Measurements from ENCODE around the gene EZR. TPM values are rescaled to one million over a fixed set of nuclear protein-coding genes. Genes with fewer than 3 reads are reported as not detected.

EZR gene
- total and polyA plus RNA-seq, 10 of the 15 experiments (the other 5 are each of a cell fraction or from before 2014, with no cell fraction given): 79.1 to 282 (median 161) TPM

DNA sequence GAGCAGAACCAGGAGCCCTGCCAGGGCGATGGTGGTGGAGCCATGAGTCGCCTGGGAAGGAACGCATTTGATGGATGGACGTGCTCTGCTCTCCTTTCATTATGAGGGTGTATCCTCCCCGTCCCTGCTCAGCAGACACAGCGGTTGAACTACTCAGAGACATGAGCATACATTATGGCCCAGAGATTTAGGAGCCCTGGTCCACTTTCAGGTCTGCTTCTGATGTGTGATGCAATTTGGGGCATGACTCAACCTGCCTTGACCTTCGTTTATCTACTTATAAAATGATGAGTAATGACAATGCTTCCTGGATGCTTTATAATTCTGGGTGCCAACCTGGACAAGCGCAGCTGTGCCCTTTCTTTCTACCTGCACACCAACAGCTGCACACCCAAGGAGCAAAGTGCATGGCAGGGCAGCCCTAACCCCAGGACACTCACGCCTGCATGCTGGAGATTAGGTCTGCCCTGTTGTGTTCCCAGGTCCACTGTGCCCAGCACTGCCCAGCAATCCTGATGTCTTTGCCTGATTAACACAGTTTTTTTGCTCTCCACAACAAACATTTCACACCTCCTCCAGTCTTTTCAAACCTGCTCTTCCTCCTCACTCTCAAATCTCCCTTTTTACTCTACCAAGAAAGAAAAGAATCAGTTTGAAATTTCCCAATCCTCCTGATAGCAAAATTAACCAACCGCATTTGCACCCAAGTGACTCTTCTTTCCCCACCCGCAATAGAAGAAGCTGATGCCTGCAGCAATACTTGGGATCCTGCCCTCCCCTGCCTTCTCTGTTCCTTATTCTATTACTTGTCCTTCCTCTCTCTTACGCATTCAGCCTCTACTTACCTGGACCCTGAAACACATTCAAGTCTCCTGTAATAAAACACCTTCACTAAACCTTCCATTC, 81.2 kb downstream of the EZR start:
- Histone ChIP-seq H4K20me1 (ENCODE audit: control insufficient read depth, insufficient read depth) (no peaks in the 10 kb centered on the region), H3K4me1 (ENCODE audit: control insufficient read depth, insufficient read depth, low read length) (no peaks in the 10 kb centered on the region), H3K9ac (ENCODE audit: control insufficient read depth, insufficient read depth, low read length) (no peak overlapping the region), H2AFZ (ENCODE audit: control insufficient read depth, low read depth, low read length) (no peak overlapping the region), H3K9me3 (replicated peaks; ENCODE audit: control insufficient read depth, insufficient read depth, low read length) (peaks cover 4% of the 10 kb centered on the region; the same call in 2 of the 3 replicates), H3K27me3 (replicated peaks in 1 of 2; ENCODE audit: control insufficient read depth in 2 of 2, insufficient read depth in 2 of 2, low read length in 1 of 2) (no peaks in the 10 kb centered on the region), H3K36me3 (ENCODE audit: control insufficient read depth in 2 of 2, insufficient read depth in 2 of 2, low read length in 1 of 2) (peaks cover 0 to 1% of the 10 kb centered on the region in 2 experiments; a peak in 1 of 4 replicates), H3K4me2 (ENCODE audit: control insufficient read depth, insufficient read depth) (no peak overlapping the region), H3K79me2 (ENCODE audit: control insufficient read depth, insufficient read depth, low read length) (no peaks in the 10 kb centered on the region), H3K4me3 (no peak overlapping the region), H3K27ac (ENCODE audit: control insufficient read depth, insufficient read depth) (no peak overlapping the region)
- in situ Hi-C loops (cut with MboI): no loop called here
- RAD21 ChIA-PET (ENCODE audit: unreplicated experiment): interaction anchor here (0.5 kb wide), 1 partner anchor 8 kb away, joined by 3 read pairs; no protein-coding TSS in a partner anchor
- SMC1A ChIA-PET (ENCODE audit: uncharacterized antibody, unreplicated experiment): interaction anchor here (1.4 kb wide), 1 partner anchor 57 kb away, joined by 3 read pairs; no protein-coding TSS in a partner anchor
- no peak for FAIRE-seq
- no TSS peak for BruUV-seq (replicated peaks)
- CTCF ChIA-PET: interaction anchor here (0.9 to 1.7 kb wide), 6 partner anchors 10 to 235 kb away, joined by 3 to 7 read pairs (median 4); no protein-coding TSS in a partner anchor
- TF ChIP-seq WRNIP1 (IDR thresholded peaks at IDR 0.05; ENCODE audit: borderline replicate concordance, low read depth, low read length): no peak
- TF ChIP-seq NFXL1 (IDR thresholded peaks at IDR 0.05; ENCODE audit: borderline replicate concordance): no peak
- no peak for TF ChIP-seq ZNF384 (IDR thresholded peaks at IDR 0.05; ENCODE audit: borderline replicate concordance, low read depth, low read length)
- no peak for TF ChIP-seq CBX3 (IDR thresholded peaks at IDR 0.05; ENCODE audit: borderline replicate concordance, low read depth)
- TF ChIP-seq, protein P1, sequence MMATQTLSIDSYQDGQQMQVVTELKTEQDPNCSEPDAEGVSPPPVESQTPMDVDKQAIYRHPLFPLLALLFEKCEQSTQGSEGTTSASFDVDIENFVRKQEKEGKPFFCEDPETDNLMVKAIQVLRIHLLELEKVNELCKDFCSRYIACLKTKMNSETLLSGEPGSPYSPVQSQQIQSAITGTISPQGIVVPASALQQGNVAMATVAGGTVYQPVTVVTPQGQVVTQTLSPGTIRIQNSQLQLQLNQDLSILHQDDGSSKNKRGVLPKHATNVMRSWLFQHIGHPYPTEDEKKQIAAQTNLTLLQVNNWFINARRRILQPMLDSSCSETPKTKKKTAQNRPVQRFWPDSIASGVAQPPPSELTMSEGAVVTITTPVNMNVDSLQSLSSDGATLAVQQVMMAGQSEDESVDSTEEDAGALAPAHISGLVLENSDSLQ (IDR thresholded peaks at IDR 0.05): no peak
- no peak for TF ChIP-seq MXI1 (IDR thresholded peaks at IDR 0.05; ENCODE audit: low read depth, low read length)
- TF ChIP-seq, protein P2, sequence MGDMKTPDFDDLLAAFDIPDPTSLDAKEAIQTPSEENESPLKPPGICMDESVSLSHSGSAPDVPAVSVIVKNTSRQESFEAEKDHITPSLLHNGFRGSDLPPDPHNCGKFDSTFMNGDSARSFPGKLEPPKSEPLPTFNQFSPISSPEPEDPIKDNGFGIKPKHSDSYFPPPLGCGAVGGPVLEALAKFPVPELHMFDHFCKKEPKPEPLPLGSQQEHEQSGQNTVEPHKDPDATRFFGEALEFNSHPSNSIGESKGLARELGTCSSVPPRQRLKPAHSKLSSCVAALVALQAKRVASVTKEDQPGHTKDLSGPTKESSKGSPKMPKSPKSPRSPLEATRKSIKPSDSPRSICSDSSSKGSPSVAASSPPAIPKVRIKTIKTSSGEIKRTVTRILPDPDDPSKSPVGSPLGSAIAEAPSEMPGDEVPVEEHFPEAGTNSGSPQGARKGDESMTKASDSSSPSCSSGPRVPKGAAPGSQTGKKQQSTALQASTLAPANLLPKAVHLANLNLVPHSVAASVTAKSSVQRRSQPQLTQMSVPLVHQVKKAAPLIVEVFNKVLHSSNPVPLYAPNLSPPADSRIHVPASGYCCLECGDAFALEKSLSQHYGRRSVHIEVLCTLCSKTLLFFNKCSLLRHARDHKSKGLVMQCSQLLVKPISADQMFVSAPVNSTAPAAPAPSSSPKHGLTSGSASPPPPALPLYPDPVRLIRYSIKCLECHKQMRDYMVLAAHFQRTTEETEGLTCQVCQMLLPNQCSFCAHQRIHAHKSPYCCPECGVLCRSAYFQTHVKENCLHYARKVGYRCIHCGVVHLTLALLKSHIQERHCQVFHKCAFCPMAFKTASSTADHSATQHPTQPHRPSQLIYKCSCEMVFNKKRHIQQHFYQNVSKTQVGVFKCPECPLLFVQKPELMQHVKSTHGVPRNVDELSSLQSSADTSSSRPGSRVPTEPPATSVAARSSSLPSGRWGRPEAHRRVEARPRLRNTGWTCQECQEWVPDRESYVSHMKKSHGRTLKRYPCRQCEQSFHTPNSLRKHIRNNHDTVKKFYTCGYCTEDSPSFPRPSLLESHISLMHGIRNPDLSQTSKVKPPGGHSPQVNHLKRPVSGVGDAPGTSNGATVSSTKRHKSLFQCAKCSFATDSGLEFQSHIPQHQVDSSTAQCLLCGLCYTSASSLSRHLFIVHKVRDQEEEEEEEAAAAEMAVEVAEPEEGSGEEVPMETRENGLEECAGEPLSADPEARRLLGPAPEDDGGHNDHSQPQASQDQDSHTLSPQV (IDR thresholded peaks at IDR 0.05): no peak
- TF ChIP-seq POLR2A (IDR thresholded peaks at IDR 0.05; ENCODE audit: low read depth, low read length): no peak
- TF ChIP-seq NFIC (IDR thresholded peaks at IDR 0.05; ENCODE audit: low read depth, low read length): no peak
- no peak for TF ChIP-seq JUNB (IDR thresholded peaks at IDR 0.05)
- intact Hi-C loops (cut with micrococcal nuclease; ENCODE audit: unreplicated experiment): no loop called here
- ATAC-seq: no peak
- no peak for DNase-seq (ENCODE audit: low read depth, low spot score)
- WGBS (ENCODE audit: insufficient coverage, insufficient replicate concordance, low lambda C conversion rate, missing lambda C conversion rate): 69% methylated on average over 12 of the region's 12 CpGs
- POLR2A ChIA-PET: interaction anchor here (1.1 kb wide), 1 partner anchor 12 kb away, joined by 12 read pairs; no protein-coding TSS in a partner anchor
